GM12875 (cell line): ENCODE data around the gene NUP210.

ENCODE experiments used
- H3K4me3 ChIP-seq: one replicate; pipeline ENCODE4 v1.5.1; 2011; ENCODE audit warnings: low read depth, low read length, control low read depth
- TF ChIP-seq, protein P1 (sequence below): IDR thresholded peaks from 2 replicates; pipeline ENCODE4 v1.5.1; 2011; ENCODE audit warnings: low read depth, mild to moderate bottlenecking, control low read depth, inconsistent platforms, low read length, moderate library complexity, borderline replicate concordance; ENCODE audit not compliant: insufficient read depth

Gene NUP210

GRCh38 chr3:13333236-13333897 lies 86.8 kb downstream of the NUP210 start:
- no peak overlapping the region for H3K4me3 ChIP-seq

GRCh38 chr3:13332740-13333139 lies 87.4 kb downstream of the NUP210 start:
- no peak overlapping the region for H3K4me3 ChIP-seq

More at GRCh38 chr3:13333236-13333897, 86.8 kb downstream of the NUP210 start:
- TF ChIP-seq, protein P1, sequence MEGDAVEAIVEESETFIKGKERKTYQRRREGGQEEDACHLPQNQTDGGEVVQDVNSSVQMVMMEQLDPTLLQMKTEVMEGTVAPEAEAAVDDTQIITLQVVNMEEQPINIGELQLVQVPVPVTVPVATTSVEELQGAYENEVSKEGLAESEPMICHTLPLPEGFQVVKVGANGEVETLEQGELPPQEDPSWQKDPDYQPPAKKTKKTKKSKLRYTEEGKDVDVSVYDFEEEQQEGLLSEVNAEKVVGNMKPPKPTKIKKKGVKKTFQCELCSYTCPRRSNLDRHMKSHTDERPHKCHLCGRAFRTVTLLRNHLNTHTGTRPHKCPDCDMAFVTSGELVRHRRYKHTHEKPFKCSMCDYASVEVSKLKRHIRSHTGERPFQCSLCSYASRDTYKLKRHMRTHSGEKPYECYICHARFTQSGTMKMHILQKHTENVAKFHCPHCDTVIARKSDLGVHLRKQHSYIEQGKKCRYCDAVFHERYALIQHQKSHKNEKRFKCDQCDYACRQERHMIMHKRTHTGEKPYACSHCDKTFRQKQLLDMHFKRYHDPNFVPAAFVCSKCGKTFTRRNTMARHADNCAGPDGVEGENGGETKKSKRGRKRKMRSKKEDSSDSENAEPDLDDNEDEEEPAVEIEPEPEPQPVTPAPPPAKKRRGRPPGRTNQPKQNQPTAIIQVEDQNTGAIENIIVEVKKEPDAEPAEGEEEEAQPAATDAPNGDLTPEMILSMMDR = no peak

GRCh38 chr3:13332158-13332557 lies 88.0 kb downstream of the NUP210 start:
- TF ChIP-seq, protein P1 = no peak
- H3K4me3 ChIP-seq = no peak overlapping the region

More at GRCh38 chr3:13332740-13333139, 87.4 kb downstream of the NUP210 start:
- TF ChIP-seq, protein P1 = no peak

DNA sequence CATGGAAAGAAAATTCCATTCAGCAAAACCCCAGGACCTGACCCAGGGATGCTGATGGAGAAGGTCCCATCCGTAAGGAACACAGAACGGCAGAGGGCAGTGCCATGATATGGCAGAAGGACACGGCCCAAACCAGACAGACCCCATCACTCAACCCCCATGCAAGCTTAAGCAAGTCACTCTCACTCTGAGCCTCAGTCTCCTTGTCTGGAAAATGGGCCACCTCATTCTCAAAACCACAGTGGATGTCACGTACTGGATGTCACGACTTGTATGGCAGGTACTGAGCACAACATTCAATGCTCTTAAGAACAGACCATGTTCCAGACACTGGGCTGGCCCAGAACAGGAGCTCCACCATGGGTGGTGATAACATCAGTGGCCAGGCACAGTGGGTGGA lies 90.4 kb downstream of the NUP210 start:
- H3K4me3 ChIP-seq = no peak overlapping the region
- TF ChIP-seq, protein P1 = no peak

- no peak overlapping the region for H3K4me3 ChIP-seq
- TF ChIP-seq, protein P1 = no peak
These were observed 94.2 kb downstream of the NUP210 start for GRCh38 chr3:13325892-13326443.

GRCh38 chr3:13324835-13325501 lies 95.2 kb downstream of the NUP210 start:
- H3K4me3 ChIP-seq = no peak overlapping the region
- TF ChIP-seq, protein P1 = no peak
